HG02852 (cell line): Measurements from ENCODE around the gene TMEM247.
"Not testable (repeated sequence)": the region's sequence is repeated elsewhere in the genome, so short reads cannot be mapped to it uniquely, and the experiment has no call there.

ENCODE experiments used
- ATAC-seq: cut with Tn5 transposase; IDR thresholded peaks from one replicate; pipeline ENCODE4 v1.9.1; 2021; ENCODE audit warnings: mild to moderate bottlenecking, moderate library complexity; ENCODE audit not compliant: unreplicated experiment

TMEM247 gene

GRCh38 chr2:46458763-46459500 lies 20.4 kb upstream of the TMEM247 start:
- no peak for ATAC-seq

DNA sequence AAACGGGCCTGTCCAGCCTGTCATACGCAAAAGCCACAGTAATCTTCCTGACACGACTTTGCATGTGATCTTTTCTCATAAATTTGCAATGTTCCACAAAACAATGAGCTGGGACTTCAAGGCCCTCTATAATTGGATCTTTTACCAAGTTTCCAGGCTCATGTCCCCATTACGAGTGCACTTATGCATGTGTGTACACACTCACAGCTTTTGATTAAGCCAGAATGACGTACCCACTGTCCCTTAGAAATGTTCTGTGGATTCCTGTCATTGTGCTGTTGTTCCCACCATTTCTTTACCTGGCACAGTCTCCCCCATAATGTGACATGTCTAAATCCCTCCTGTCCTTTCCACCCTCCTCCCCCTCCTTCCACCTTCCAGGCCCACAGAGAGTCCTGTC lies 19.7 kb upstream of the TMEM247 start:
- ATAC-seq: no peak

DNA sequence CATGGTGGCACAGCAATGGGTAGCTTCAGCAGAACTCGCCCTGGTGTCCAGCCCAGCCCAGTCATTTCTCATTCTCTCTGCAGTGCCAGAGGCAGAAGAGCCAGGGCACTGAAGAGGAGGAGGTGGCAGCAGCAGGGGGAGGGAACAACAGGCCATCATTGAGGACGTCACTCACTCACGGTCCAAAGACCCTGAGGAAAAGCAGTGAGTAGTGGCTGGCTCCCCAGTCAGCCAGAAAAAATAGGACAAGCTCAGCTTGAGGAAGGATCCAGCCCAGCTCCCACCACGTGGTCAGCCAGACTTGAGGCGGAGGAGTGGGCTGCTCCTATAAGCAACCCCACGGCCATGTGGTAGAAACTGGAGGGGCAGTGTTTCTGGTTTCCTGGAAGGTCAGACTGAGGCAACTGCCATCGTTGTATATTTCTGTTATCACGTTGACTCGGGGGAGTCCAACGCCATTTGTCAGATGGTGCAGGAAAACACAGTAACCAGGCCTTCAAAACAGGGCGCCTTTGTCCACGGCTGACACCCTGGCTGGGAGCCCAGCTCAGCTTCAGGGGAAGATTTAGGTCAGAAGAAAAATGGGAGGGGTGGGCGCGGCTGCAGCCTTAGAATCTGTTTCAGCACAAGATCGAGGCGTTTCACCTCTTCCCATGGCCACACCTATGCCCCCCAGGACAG lies 19.0 kb upstream of the TMEM247 start:
- no peak for ATAC-seq

GRCh38 chr2:46461011-46461674 lies 18.2 kb upstream of the TMEM247 start:
- no peak for ATAC-seq

DNA sequence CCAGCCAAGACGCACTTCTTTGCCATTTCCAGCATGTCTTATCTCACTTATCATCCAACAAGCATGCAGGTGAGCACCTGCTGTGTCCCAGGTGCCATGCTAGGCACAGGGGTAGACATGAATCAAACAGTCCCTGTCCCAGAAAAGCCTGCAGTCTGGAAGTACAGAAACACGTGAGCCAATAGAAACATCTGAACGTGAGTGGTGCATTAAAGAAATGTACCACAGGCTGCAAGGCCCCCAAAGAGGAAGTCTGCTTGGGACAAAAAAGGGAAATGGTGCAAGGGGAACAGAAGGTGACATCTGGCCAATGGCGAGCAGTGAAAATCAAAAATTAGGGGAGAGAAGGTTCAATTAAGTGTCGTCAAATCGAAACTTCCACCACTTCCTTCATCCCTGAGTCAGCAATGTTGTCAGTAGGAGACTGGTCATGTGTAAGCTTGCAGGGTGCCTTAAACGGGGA lies 17.6 kb upstream of the TMEM247 start:
- ATAC-seq: no peak

- no peak for ATAC-seq
Measured at GRCh38 chr2:46462936-46463335, 16.4 kb upstream of the TMEM247 start.

DNA sequence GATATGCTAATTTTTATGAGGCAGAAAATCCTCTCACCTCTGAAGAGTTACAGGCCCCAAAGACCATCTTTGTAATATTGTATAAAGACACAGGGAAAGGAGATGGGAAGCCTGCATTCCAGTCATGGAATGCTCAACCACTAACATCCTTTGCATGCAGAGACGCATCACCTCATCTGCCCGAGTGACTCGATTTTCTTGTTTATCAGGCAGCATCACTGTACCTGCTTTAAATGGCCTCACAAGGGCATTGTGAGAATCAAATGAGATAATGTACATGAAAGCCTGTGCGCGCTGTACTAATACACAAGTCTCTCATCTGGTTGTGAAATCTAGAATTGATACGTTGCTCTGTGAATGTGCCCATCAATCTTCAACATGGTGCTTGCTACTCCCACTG lies 10.2 kb upstream of the TMEM247 start:
- no peak for ATAC-seq

- no peak for ATAC-seq
Measured at GRCh38 chr2:46469700-46470099, 9.7 kb upstream of the TMEM247 start.

DNA sequence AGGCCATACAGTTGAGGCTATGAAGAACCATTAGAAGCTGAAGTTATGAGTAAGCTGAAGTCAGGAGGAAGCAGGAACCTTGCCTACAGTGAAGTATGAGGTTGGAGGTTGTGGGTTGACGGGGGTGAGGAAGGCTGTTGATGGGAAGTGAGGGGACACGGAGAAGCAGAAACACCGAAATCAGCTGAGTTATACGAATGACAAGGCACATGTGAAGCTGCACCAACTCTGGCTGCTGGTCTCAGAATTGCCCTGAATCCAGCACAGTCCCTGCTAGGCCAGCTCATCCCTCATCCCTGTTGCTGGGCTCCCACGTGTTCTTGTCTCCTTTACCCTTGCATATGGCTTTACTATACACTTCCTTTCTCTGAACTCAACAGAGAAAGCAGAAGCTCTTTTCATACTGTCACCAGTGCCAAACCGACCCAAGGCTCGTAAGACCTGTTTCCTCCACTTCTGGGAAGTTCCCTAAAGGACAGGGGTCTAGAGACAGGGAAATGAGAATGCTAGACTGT lies 9.2 kb upstream of the TMEM247 start:
- ATAC-seq: no peak

DNA sequence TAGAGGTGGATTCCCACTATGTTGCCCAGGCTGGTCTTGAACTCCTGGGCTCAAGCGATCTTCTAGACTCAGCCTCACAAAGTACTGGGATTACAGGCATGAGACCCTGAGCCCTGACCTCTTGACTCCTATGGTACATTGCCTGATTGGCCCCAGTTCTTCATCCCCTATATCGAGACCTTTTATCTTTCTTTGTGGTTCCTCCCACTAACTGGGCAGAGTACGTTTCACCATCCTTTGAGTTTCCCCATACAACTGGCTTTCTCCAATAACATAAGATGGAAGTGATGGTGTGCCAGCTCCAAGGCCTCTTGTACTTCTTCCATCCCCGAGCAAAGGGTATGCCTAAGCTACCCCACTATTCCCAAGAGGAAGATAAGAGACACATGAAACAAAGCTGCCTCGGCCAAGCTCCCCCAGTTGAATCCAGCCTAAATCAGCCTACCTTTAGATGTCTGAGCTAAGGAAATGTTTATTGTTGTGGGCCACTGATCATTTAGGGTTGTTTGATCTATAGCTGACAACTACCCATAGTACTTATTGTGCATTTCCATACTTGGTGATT lies 8.3 kb upstream of the TMEM247 start:
- no peak for ATAC-seq

- ATAC-seq: no peak
Measured at GRCh38 chr2:46471697-46472096, 7.7 kb upstream of the TMEM247 start.

- ATAC-seq: not testable (repeated sequence)
Measured at GRCh38 chr2:46472165-46472564, 7.2 kb upstream of the TMEM247 start.

GRCh38 chr2:46477462-46477861 lies 1.9 kb upstream of the TMEM247 start:
- ATAC-seq: not testable (repeated sequence)

GRCh38 chr2:46477925-46478324 lies 1.4 kb upstream of the TMEM247 start:
- ATAC-seq: no peak

GRCh38 chr2:46480562-46480961 lies 1.2 kb downstream of the TMEM247 start:
- ATAC-seq: no peak

GRCh38 chr2:46481198-46482193 lies 2.1 kb downstream of the TMEM247 start:
- ATAC-seq: no peak

GRCh38 chr2:46482490-46482889 lies 3.1 kb downstream of the TMEM247 start:
- ATAC-seq: no peak

DNA sequence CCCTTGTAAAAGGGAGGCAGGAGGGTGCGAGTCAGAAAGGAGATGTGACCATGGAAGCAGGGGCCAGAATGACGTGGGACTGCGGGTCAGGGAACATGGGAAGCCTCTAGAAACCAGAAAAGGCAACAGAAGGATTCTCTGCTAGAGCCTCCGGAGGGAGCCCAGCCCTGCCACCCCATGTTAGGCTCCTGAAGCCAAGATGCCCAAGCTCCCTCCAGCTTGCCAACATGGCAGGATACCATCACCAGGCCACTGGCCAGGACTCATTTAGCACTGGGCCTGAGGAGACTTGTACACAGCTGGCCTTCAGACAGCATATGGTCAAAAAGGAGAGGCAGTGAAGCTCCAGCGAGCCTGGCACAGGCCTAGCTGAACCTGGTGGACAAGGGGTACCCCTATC lies 5.6 kb downstream of the TMEM247 start:
- ATAC-seq: no peak

- ATAC-seq: no peak
Measured at GRCh38 chr2:46486436-46486835, 7.1 kb downstream of the TMEM247 start.

GRCh38 chr2:46487667-46488335 lies 8.4 kb downstream of the TMEM247 start:
- ATAC-seq: no peak
